HG02970 (cell line): ENCODE data around the gene TMEM141.

Experiments used
- ATAC-seq: cut with Tn5 transposase; IDR thresholded peaks from one replicate; pipeline ENCODE4 v1.9.1; 2021; ENCODE audit warnings: mild to moderate bottlenecking, moderate library complexity, moderate number of reproducible peaks; ENCODE audit not compliant: unreplicated experiment, low FRiP score

Gene TMEM141

GRCh38 chr9:136790640-136791515 lies at the start of gene TMEM141:
TMEM141 (plus strand) TSS chr9:136791344; CDS start chr9:136791371, 27 bp downstream.
- peak; percentile 89 for ATAC-seq

GRCh38 chr9:136741883-136742571 lies 49.1 kb upstream of the TMEM141 start:
- ATAC-seq, result no peak

GRCh38 chr9:136742591-136743391 lies 48.4 kb upstream of the TMEM141 start, which contains the start of gene LCN10:
LCN10 (minus strand) TSS chr9:136742940; CDS start chr9:136742903, 37 bp downstream.
- ATAC-seq, result no peak

- ATAC-seq, result no peak
Measured at GRCh38 chr9:136743639-136744211, 47.4 kb upstream of the TMEM141 start.

GRCh38 chr9:136744773-136745172 lies 46.4 kb upstream of the TMEM141 start:
- ATAC-seq, result no peak

- no peak for ATAC-seq
Measured at GRCh38 chr9:136745389-136746154, 45.6 kb upstream of the TMEM141 start.

- ATAC-seq, result no peak
Measured at GRCh38 chr9:136746155-136746490, 45.0 kb upstream of the TMEM141 start.

- no peak for ATAC-seq
Measured at GRCh38 chr9:136746621-136747020, 44.5 kb upstream of the TMEM141 start.

GRCh38 chr9:136747161-136748060 lies 43.7 kb upstream of the TMEM141 start:
- ATAC-seq, result no peak

- ATAC-seq, result no peak
Measured at GRCh38 chr9:136748201-136748600, 42.9 kb upstream of the TMEM141 start, which contains the start of gene LCN6. LCN6 (minus strand) TSS chr9:136748525; CDS start chr9:136748483, 42 bp downstream.

GRCh38 chr9:136748666-136749611 lies 42.2 kb upstream of the TMEM141 start:
- ATAC-seq, result no peak

GRCh38 chr9:136750526-136750925 lies 40.6 kb upstream of the TMEM141 start:
- no peak for ATAC-seq

GRCh38 chr9:136751244-136751643 lies 39.9 kb upstream of the TMEM141 start:
- ATAC-seq, result no peak

- ATAC-seq, result no peak
Measured at GRCh38 chr9:136751814-136752213, 39.3 kb upstream of the TMEM141 start.

- no peak for ATAC-seq
Measured at GRCh38 chr9:136753371-136754058, 37.6 kb upstream of the TMEM141 start.

GRCh38 chr9:136754059-136754572 lies 37.0 kb upstream of the TMEM141 start:
- no peak for ATAC-seq
